Measurements from ENCODE around the gene DCHS2.

DNA sequence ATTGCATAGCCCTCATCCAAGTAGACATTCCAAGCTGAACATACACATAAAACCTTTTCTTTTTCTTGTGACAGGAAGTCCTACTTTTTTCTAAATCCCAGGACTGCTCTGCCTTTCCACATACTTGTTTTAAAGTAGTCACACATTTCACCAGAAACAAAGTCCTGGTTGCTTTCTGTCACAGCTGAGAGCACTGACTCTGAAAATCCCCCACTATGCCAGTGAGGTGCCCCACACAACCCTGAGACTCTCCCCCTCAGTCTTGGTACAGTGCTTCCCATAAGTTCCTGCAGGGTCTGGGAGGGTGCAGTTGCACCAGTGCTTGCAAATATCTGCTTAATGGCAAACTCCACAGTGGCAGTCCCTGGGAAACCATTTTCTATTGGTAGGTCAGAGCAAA lies 84.2 kb downstream of the DCHS2 start:
- TF ChIP-seq ZNF274 (IDR thresholded peaks at IDR 0.05; ENCODE audit: low read depth, low read length): no peak
- TF ChIP-seq YY1 (IDR thresholded peaks at IDR 0.05; ENCODE audit: insufficient read depth, insufficient read length): no peak

Measured in NT2/D1 (cell line).